HG03460 (cell line): ENCODE measurements around the gene CCDC47.

Source experiments
- ATAC-seq: cut with Tn5 transposase; IDR thresholded peaks from one replicate; pipeline ENCODE4 v1.9.1; 2021; ENCODE audit not compliant: unreplicated experiment

Gene CCDC47

GRCh38 chr17:63699638-63700527, 73.5 kb downstream of the CCDC47 start, which contains the start of gene LIMD2:
Gene LIMD2 (minus strand): TSS chr17:63700125. CDS start chr17:63699298, 827 bp downstream.
- ATAC-seq, result peak; percentile 12

- peak; percentile 31 for ATAC-seq
Measured at GRCh38 chr17:63698886-63699637, 74.3 kb downstream of the CCDC47 start.

- ATAC-seq, result no peak
Measured at GRCh38 chr17:63698381-63698885, 75.0 kb downstream of the CCDC47 start.

- ATAC-seq, result no peak
Measured at GRCh38 chr17:63697341-63698286, 75.8 kb downstream of the CCDC47 start.

GRCh38 chr17:63696381-63696961, 76.9 kb downstream of the CCDC47 start:
- ATAC-seq, result no peak

GRCh38 chr17:63695889-63696288, 77.5 kb downstream of the CCDC47 start:
- no peak for ATAC-seq
